SK-N-SH treated with all-trans-retinoic acid at 6 μM for 48 hours (cell line): ENCODE measurements around the gene ZSCAN10.

Experiments used
- ARNTL ChIP-seq: fragments of 450-650 bp; formaldehyde crosslinking; IDR thresholded peaks from 2 replicates; pipeline ENCODE4 v1.5.0; 2020; ENCODE audit warnings: low read depth, mild to moderate bottlenecking, moderate library complexity, borderline replicate concordance
- BACH2 ChIP-seq: fragments of 250-450 bp; sonication (Bioruptor Pico); IDR thresholded peaks from 2 replicates; pipeline ENCODE4 v1.9.0; 2021; ENCODE audit warnings: mild to moderate bottlenecking, borderline replicate concordance
- CSRNP3 ChIP-seq: fragments of 250-450 bp; sonication (Bioruptor Pico); IDR thresholded peaks from 2 replicates; pipeline ENCODE4 v1.5.1; 2021; ENCODE audit warnings: mild to moderate bottlenecking, moderate library complexity
- OSR1 ChIP-seq: fragments of 250-450 bp; sonication (Bioruptor Pico); IDR thresholded peaks from 2 replicates; pipeline ENCODE4 v1.8.0; 2022; ENCODE audit warnings: moderate library complexity, mild to moderate bottlenecking, inconsistent platforms
- SNAI2 ChIP-seq: fragments of 250-450 bp; sonication (Bioruptor Pico); IDR thresholded peaks from 2 replicates; pipeline ENCODE4 v1.5.0; 2020; ENCODE audit warnings: mild to moderate bottlenecking, moderate library complexity
- TCF4 ChIP-seq: fragments of 250-450 bp; sonication (Bioruptor Pico); IDR thresholded peaks from 2 replicates; pipeline ENCODE4 v1.8.0; 2021; ENCODE audit warnings: mild to moderate bottlenecking, moderate library complexity, borderline replicate concordance
- TSHZ2 ChIP-seq: fragments of 250-450 bp; sonication (Bioruptor Pico); IDR thresholded peaks from 2 replicates; pipeline ENCODE4 v1.5.0; 2020; ENCODE audit warnings: mild to moderate bottlenecking, moderate library complexity
- ZC3H10 ChIP-seq: fragments of 250-450 bp; sonication (Bioruptor Pico); IDR thresholded peaks from 2 replicates; pipeline ENCODE4 v1.5.1; 2021; ENCODE audit warnings: mild to moderate bottlenecking, moderate library complexity
- ZFP3 ChIP-seq: fragments of 250-450 bp; sonication (Bioruptor Pico); IDR thresholded peaks from 2 replicates; pipeline ENCODE4 v1.5.0; 2020; ENCODE audit warnings: mild to moderate bottlenecking, moderate library complexity
- ZFP30 ChIP-seq: fragments of 450-650 bp; formaldehyde crosslinking; IDR thresholded peaks from 2 replicates; pipeline ENCODE4 v1.5.0; 2022; ENCODE audit warnings: mild to moderate bottlenecking, moderate library complexity
- ZNF565 ChIP-seq: fragments of 450-650 bp; formaldehyde crosslinking; conservative IDR thresholded peaks from 2 replicates; pipeline ENCODE4 v1.5.0; 2020; ENCODE audit warnings: low read depth, mild to moderate bottlenecking, moderate library complexity
- ZNF70 ChIP-seq: fragments of 450-650 bp; formaldehyde crosslinking; IDR thresholded peaks from 2 replicates; pipeline ENCODE4 v1.5.0; 2020; ENCODE audit warnings: mild to moderate bottlenecking, moderate library complexity
- TF ChIP-seq, protein P1 (sequence below): fragments of 250-450 bp; sonication (Bioruptor Pico); IDR thresholded peaks from 2 replicates; pipeline ENCODE4 v1.8.0; 2020; ENCODE audit warnings: mild to moderate bottlenecking, moderate library complexity, borderline replicate concordance

GRCh38 chr16:3115561-3115960 lies 16.5 kb upstream of the ZSCAN10 start:
- TF ChIP-seq ZFP3 (no peak), BACH2 (CRISPR knock-in tag) (no peak), TCF4 (CRISPR knock-in tag) (no peak), SNAI2 (CRISPR knock-in tag) (no peak), ZNF70 (CRISPR knock-in tag) (no peak), OSR1 (CRISPR knock-in tag) (no peak), ZFP30 (CRISPR knock-in tag) (no peak), ARNTL (CRISPR knock-in tag) (no peak), ZNF565 (CRISPR knock-in tag) (no peak), TSHZ2 (no peak), ZC3H10 (CRISPR knock-in tag) (no peak), CSRNP3 (CRISPR knock-in tag) (no peak)
- TF ChIP-seq, protein P1, sequence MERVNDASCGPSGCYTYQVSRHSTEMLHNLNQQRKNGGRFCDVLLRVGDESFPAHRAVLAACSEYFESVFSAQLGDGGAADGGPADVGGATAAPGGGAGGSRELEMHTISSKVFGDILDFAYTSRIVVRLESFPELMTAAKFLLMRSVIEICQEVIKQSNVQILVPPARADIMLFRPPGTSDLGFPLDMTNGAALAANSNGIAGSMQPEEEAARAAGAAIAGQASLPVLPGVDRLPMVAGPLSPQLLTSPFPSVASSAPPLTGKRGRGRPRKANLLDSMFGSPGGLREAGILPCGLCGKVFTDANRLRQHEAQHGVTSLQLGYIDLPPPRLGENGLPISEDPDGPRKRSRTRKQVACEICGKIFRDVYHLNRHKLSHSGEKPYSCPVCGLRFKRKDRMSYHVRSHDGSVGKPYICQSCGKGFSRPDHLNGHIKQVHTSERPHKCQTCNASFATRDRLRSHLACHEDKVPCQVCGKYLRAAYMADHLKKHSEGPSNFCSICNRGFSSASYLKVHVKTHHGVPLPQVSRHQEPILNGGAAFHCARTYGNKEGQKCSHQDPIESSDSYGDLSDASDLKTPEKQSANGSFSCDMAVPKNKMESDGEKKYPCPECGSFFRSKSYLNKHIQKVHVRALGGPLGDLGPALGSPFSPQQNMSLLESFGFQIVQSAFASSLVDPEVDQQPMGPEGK (CRISPR knock-in tag): no peak
